Measurements from ENCODE around the gene MNX1.

- TF ChIP-seq CTCF (IDR thresholded peaks at IDR 0.05; ENCODE audit: insufficient read depth, low read length) (no peak), POLR2AphosphoS5 (IDR thresholded peaks at IDR 0.05; ENCODE audit: low read depth) (no peak), SPI1 (IDR thresholded peaks at IDR 0.05; ENCODE audit: borderline replicate concordance, low read depth) (no peak)
- TF ChIP-seq, protein P1, sequence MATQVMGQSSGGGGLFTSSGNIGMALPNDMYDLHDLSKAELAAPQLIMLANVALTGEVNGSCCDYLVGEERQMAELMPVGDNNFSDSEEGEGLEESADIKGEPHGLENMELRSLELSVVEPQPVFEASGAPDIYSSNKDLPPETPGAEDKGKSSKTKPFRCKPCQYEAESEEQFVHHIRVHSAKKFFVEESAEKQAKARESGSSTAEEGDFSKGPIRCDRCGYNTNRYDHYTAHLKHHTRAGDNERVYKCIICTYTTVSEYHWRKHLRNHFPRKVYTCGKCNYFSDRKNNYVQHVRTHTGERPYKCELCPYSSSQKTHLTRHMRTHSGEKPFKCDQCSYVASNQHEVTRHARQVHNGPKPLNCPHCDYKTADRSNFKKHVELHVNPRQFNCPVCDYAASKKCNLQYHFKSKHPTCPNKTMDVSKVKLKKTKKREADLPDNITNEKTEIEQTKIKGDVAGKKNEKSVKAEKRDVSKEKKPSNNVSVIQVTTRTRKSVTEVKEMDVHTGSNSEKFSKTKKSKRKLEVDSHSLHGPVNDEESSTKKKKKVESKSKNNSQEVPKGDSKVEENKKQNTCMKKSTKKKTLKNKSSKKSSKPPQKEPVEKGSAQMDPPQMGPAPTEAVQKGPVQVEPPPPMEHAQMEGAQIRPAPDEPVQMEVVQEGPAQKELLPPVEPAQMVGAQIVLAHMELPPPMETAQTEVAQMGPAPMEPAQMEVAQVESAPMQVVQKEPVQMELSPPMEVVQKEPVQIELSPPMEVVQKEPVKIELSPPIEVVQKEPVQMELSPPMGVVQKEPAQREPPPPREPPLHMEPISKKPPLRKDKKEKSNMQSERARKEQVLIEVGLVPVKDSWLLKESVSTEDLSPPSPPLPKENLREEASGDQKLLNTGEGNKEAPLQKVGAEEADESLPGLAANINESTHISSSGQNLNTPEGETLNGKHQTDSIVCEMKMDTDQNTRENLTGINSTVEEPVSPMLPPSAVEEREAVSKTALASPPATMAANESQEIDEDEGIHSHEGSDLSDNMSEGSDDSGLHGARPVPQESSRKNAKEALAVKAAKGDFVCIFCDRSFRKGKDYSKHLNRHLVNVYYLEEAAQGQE (IDR thresholded peaks at IDR 0.05; ENCODE audit: insufficient replicate concordance, low read depth), result no peak
Measured at GRCh38 chr7:157037028-157037427, 26.6 kb upstream of the MNX1 start.
